Measurements from ENCODE around the gene FBXL3. TPM values are rescaled to one million over a fixed set of nuclear protein-coding genes. Genes with fewer than 3 reads are reported as not detected.

FBXL3 gene
- polyA plus RNA-seq, 2 of the 4 experiments (the other 2 are of a cell fraction): 17.8 to 24.0 TPM

GRCh38 chr13:76975863-76976262, 51.1 kb downstream of the FBXL3 start:
- FAIRE-seq (no peak), ATAC-seq (no peak), DNase-seq (ENCODE audit: low read depth in 1 of 2, low spot score in 1 of 2) (no peak)
- Histone ChIP-seq H3K4me2 (no peak overlapping the region), H3K4me3 (no peak overlapping the region), H3K4me1 (no peaks in the 10 kb centered on the region), H3K9me3 (no peaks in the 10 kb centered on the region), H3K27ac (no peak overlapping the region)
- TF ChIP-seq RNF2 (IDR thresholded peaks at IDR 0.05; ENCODE audit: borderline replicate concordance, low read depth): no peak
- TF ChIP-seq ELK1 (IDR thresholded peaks at IDR 0.05; ENCODE audit: low read depth, low read length): no peak
- no peak for TF ChIP-seq HEYL (CRISPR knock-in tag; IDR thresholded peaks at IDR 0.05)
- no peak for TF ChIP-seq HES2 (IDR thresholded peaks at IDR 0.05)
- TF ChIP-seq HMGXB4 (CRISPR knock-in tag; IDR thresholded peaks at IDR 0.05; ENCODE audit: borderline replicate concordance): no peak
- no peak for TF ChIP-seq ZC3H11A (IDR thresholded peaks at IDR 0.05)
- TF ChIP-seq USF2 (IDR thresholded peaks at IDR 0.05): no peak
- TF ChIP-seq PHF8 (IDR thresholded peaks at IDR 0.05; ENCODE audit: borderline replicate concordance, low read depth): no peak
- no peak for TF ChIP-seq KDM5A (IDR thresholded peaks at IDR 0.05)
- no peak for TF ChIP-seq BHLHE40 (IDR thresholded peaks at IDR 0.05; ENCODE audit: low read depth, low read length)
- TF ChIP-seq CBX8 (IDR thresholded peaks at IDR 0.05): no peak
- no peak for TF ChIP-seq JUNB (IDR thresholded peaks at IDR 0.05)
- TF ChIP-seq REST (IDR thresholded peaks at IDR 0.05): no peak
- no peak for TF ChIP-seq NR3C1 (IDR thresholded peaks at IDR 0.05)
- TF ChIP-seq CTCF (IDR thresholded peaks at IDR 0.05): no peak
- no peak for TF ChIP-seq MAFK (IDR thresholded peaks at IDR 0.05; ENCODE audit: partially characterized antibody)
- TF ChIP-seq RCOR1 (IDR thresholded peaks at IDR 0.05; ENCODE audit: low read depth, low read length): no peak
- no peak for TF ChIP-seq HOXB5 (CRISPR knock-in tag; IDR thresholded peaks at IDR 0.05)
- ChIA-PET CTCF (no interaction called here), POLR2A (no interaction called here)
- WGBS (ENCODE audit: missing lambda C conversion rate): 29% methylated on average over 6 of the region's 6 CpGs

GRCh38 chr13:76974618-76974975, 52.4 kb downstream of the FBXL3 start:
- no peak overlapping the region for H3K4me3 ChIP-seq
- 16% methylated on average over 3 of the region's 3 CpGs for WGBS (ENCODE audit: missing lambda C conversion rate)
- no peak for FAIRE-seq
- H3K27ac ChIP-seq: no peak overlapping the region
- ChIA-PET POLR2A (no interaction called here), CTCF (no interaction called here)
- no peak for ATAC-seq
- H3K4me2 ChIP-seq: no peak overlapping the region
- DNase-seq (ENCODE audit: low read depth in 1 of 2, low spot score in 1 of 2): no peak
- H3K4me1 ChIP-seq: no peaks in the 10 kb centered on the region
- H3K9me3 ChIP-seq: no peaks in the 10 kb centered on the region
- TF ChIP-seq MAX (IDR thresholded peaks at IDR 0.05) (no peak), TFCP2L1 (CRISPR knock-in tag; IDR thresholded peaks at IDR 0.05) (no peak), CEBPB (IDR thresholded peaks at IDR 0.05) (no peak), E2F6 (IDR thresholded peaks at IDR 0.05; ENCODE audit: borderline replicate concordance, low read depth) (no peak), HOXB13 (CRISPR knock-in tag; IDR thresholded peaks at IDR 0.05; ENCODE audit: low read depth) (no peak), HOXA7 (CRISPR knock-in tag; IDR thresholded peaks at IDR 0.05) (no peak), HOXB5 (CRISPR knock-in tag; IDR thresholded peaks at IDR 0.05) (no peak), MAFK (IDR thresholded peaks at IDR 0.05; ENCODE audit: partially characterized antibody) (no peak), FOSL2 (IDR thresholded peaks at IDR 0.05) (no peak), FOSL2 (CRISPR knock-in tag; IDR thresholded peaks at IDR 0.05) (no peak), EP300 (IDR thresholded peaks at IDR 0.05) (no peak), BCL3 (IDR thresholded peaks at IDR 0.05) (no peak)
